ENCODE results near the gene TUT1. TPM values are rescaled to one million over a fixed set of nuclear protein-coding genes. Genes with fewer than 3 reads are reported as not detected.

Gene TUT1
- total RNA-seq, 1 donor from 2014 or later: 15.2 TPM

GRCh38 chr11:62538470-62539237, 52.7 kb downstream of the TUT1 start:
- no peak overlapping the region for H3K4me3 ChIP-seq (ENCODE audit: low read depth, low read length)
- TF ChIP-seq CTCF (IDR thresholded peaks at IDR 0.05; ENCODE audit: insufficient read depth, low read length, poor library complexity, severe bottlenecking): no peak
- no peak for DNase-seq (ENCODE audit: low read depth)
- H3K36me3 ChIP-seq (ENCODE audit: control insufficient read depth, insufficient read depth, low read length): peaks cover 6% of the 10 kb centered on the region
- no peaks in the 10 kb centered on the region for H3K27me3 ChIP-seq (ENCODE audit: control insufficient read depth, insufficient read depth, low read length)

- Histone ChIP-seq H3K36me3 (ENCODE audit: control insufficient read depth, insufficient read depth, low read length) (peaks cover 11% of the 10 kb centered on the region), H3K27me3 (ENCODE audit: control insufficient read depth, insufficient read depth, low read length) (no peaks in the 10 kb centered on the region), H3K4me3 (ENCODE audit: low read depth, low read length) (no peak overlapping the region)
- DNase-seq (ENCODE audit: low read depth): no peak
- TF ChIP-seq CTCF (IDR thresholded peaks at IDR 0.05; ENCODE audit: insufficient read depth, low read length, poor library complexity, severe bottlenecking): no peak
Observed at GRCh38 chr11:62536301-62536957, 54.9 kb downstream of the TUT1 start.

GRCh38 chr11:62535802-62536201, 55.5 kb downstream of the TUT1 start:
- no peak for TF ChIP-seq CTCF (IDR thresholded peaks at IDR 0.05; ENCODE audit: insufficient read depth, low read length, poor library complexity, severe bottlenecking)
- Histone ChIP-seq H3K4me3 (ENCODE audit: low read depth, low read length) (no peak overlapping the region), H3K27me3 (ENCODE audit: control insufficient read depth, insufficient read depth, low read length) (no peaks in the 10 kb centered on the region), H3K36me3 (ENCODE audit: control insufficient read depth, insufficient read depth, low read length) (peaks cover 11% of the 10 kb centered on the region)
- DNase-seq (ENCODE audit: low read depth): no peak

- H3K27me3 ChIP-seq (ENCODE audit: control insufficient read depth, insufficient read depth, low read length): no peaks in the 10 kb centered on the region
- H3K4me3 ChIP-seq (ENCODE audit: low read depth, low read length): no peak overlapping the region
- TF ChIP-seq CTCF (IDR thresholded peaks at IDR 0.05; ENCODE audit: insufficient read depth, low read length, poor library complexity, severe bottlenecking): no peak
- peaks cover 11% of the 10 kb centered on the region for H3K36me3 ChIP-seq (ENCODE audit: control insufficient read depth, insufficient read depth, low read length)
- no peak for DNase-seq (ENCODE audit: low read depth)
Observed at GRCh38 chr11:62534779-62535545, 56.4 kb downstream of the TUT1 start.

- no peak for TF ChIP-seq CTCF (IDR thresholded peaks at IDR 0.05; ENCODE audit: insufficient read depth, low read length, poor library complexity, severe bottlenecking)
- DNase-seq (ENCODE audit: low read depth): no peak
- Histone ChIP-seq H3K27me3 (ENCODE audit: control insufficient read depth, insufficient read depth, low read length) (no peaks in the 10 kb centered on the region), H3K36me3 (ENCODE audit: control insufficient read depth, insufficient read depth, low read length) (peaks cover 11% of the 10 kb centered on the region), H3K4me3 (ENCODE audit: low read depth, low read length) (no peak overlapping the region)
Observed at GRCh38 chr11:62532096-62532495, 59.2 kb downstream of the TUT1 start.

Other genes starting within 250 kb of the TUT1 start
- gene SCGB1A1, start 172.5 kb downstream of the TUT1 start, total RNA-seq: not detected in 2 replicates
- gene AHNAK, start 44.7 kb downstream of the TUT1 start, total RNA-seq: 224 and 226 TPM in 2 replicates
- gene EEF1G, start 17.6 kb downstream of the TUT1 start, total RNA-seq: 2,411 and 2,583 TPM in 2 replicates
- 136 and 137 TPM in 2 replicates for gene MTA2, start 10.3 kb upstream of the TUT1 start, total RNA-seq
- gene EML3, start 21.3 kb upstream of the TUT1 start, total RNA-seq: 20.9 and 21.1 TPM in 2 replicates
- gene ROM1, start 21.7 kb upstream of the TUT1 start, total RNA-seq: 0.55 and 1.4 TPM in 2 replicates
- 68.7 and 80.8 TPM in 2 replicates for gene B3GAT3, start 30.5 kb upstream of the TUT1 start, total RNA-seq
- gene GANAB, start 55.1 kb upstream of the TUT1 start, total RNA-seq: 271 and 300 TPM in 2 replicates
- 26.9 and 36.4 TPM in 2 replicates for gene INTS5, start 61.8 kb upstream of the TUT1 start, total RNA-seq
- gene C11orf98, start 73.7 kb upstream of the TUT1 start, total RNA-seq: 64.8 and 76.5 TPM in 2 replicates
- 3.4 and 4.0 TPM in 2 replicates for gene CSKMT, start 73.8 kb upstream of the TUT1 start, total RNA-seq
- gene UQCC3, start 80.2 kb upstream of the TUT1 start, total RNA-seq: 8.0 and 8.1 TPM in 2 replicates
- gene LBHD1, start 80.7 kb upstream of the TUT1 start, total RNA-seq: 4.1 and 4.6 TPM in 2 replicates
- 289 and 321 TPM in 2 replicates for gene UBXN1, start 87.5 kb upstream of the TUT1 start, total RNA-seq
- 0.25 TPM in 1 of 2 replicates, not detected in the other for gene LRRN4CL, start 98.0 kb upstream of the TUT1 start, total RNA-seq
- 45.2 and 56.1 TPM in 2 replicates for gene BSCL2, start 115.9 kb upstream of the TUT1 start, total RNA-seq
- gene GNG3, start 116.2 kb upstream of the TUT1 start, total RNA-seq: not detected in 2 replicates
- 12.8 and 14.3 TPM in 2 replicates for gene HNRNPUL2, start 135.9 kb upstream of the TUT1 start, total RNA-seq
- 37.5 and 38.6 TPM in 2 replicates for gene TTC9C, start 137.0 kb upstream of the TUT1 start, total RNA-seq
- 17.3 and 18.8 TPM in 2 replicates for gene ZBTB3, start 162.6 kb upstream of the TUT1 start, total RNA-seq
- 98.3 and 120 TPM in 2 replicates for gene POLR2G, start 170.1 kb upstream of the TUT1 start, total RNA-seq
- 19.4 and 29.1 TPM in 2 replicates for gene TAF6L, start 179.9 kb upstream of the TUT1 start, total RNA-seq
- gene TMEM179B, start 195.9 kb upstream of the TUT1 start, total RNA-seq: 66.7 and 72.5 TPM in 2 replicates
- 32.8 and 41.3 TPM in 2 replicates for gene TMEM223, start 200.5 kb upstream of the TUT1 start, total RNA-seq
- gene NXF1, start 213.9 kb upstream of the TUT1 start, total RNA-seq: 40.9 and 41.4 TPM in 2 replicates
- gene STX5, start 240.5 kb upstream of the TUT1 start, total RNA-seq: 30.2 and 34.3 TPM in 2 replicates
- gene TEX54, start 241.3 kb upstream of the TUT1 start, total RNA-seq: not detected in 2 replicates
- 90.2 and 92.8 TPM in 2 replicates for gene WDR74, start 248.1 kb upstream of the TUT1 start, total RNA-seq